HepG2 (cell line): Measurements from ENCODE around the gene BAG5. TPM values are rescaled to one million over a fixed set of nuclear protein-coding genes. Genes with fewer than 3 reads are reported as not detected.

ENCODE experiments used
- CENPT ChIP-seq: sonication (generic); formaldehyde crosslinking; IDR thresholded peaks from 2 replicates; pipeline ENCODE4 v1.8.0; 2022; ENCODE audit warnings: low read depth, mild to moderate bottlenecking, moderate library complexity, missing genetic modification reagents
- IKZF5 ChIP-seq: IDR thresholded peaks from 2 replicates; pipeline ENCODE4 v1.6.1; 2018; ENCODE audit warnings: missing genetic modification reagents, mild to moderate bottlenecking, missing compliant biosample characterization
- ZNF678 ChIP-seq: sonication (generic); formaldehyde crosslinking; IDR thresholded peaks from 2 replicates; pipeline ENCODE4 v1.4.0; 2020; ENCODE audit warnings: mild to moderate bottlenecking, missing genetic modification reagents
- ZSCAN22 ChIP-seq: sonication (generic); formaldehyde crosslinking; IDR thresholded peaks from 2 replicates; pipeline ENCODE4 v1.4.0; 2020; ENCODE audit warnings: mild to moderate bottlenecking, missing genetic modification reagents
- polyA plus RNA-seq, 8 experiments: library from polyadenylated mRNA; depleted of rRNA in 3 of 8; stranded (reverse) in 7 of 8; unstranded in 1 of 8; fragments of >200 nt; fragmentation: Illumina TruSeq in 4 of 8; extraction: Trizol in 4 of 8; gene quantifications; 2 replicates each; pipeline versions ENCODE4 v1.2.1 to v1.2.3, GENCODE V29; 2011 to 2016; ENCODE audit warnings: low read depth in 4 of 8, missing spikeins in 1 of 8, mixed read lengths in 1 of 8; ENCODE audit not compliant: insufficient read depth in 1 of 8
- small RNA-seq, 3 experiments: library from RNA; depleted of rRNA; stranded (forward); fragments of <200 nt; gene quantifications; one replicate each; pipeline ENCODE3, GENCODE V24; 2012; ENCODE audit warnings: low read depth in 2 of 3, low replicate concordance in 1 of 3; ENCODE audit not compliant: insufficient read length in 3 of 3, insufficient read depth in 2 of 3
- total RNA-seq, 5 experiments: library from RNA; depleted of rRNA; stranded (reverse); fragments of >200 nt; fragmentation: Illumina TruSeq; extraction: Trizol; gene quantifications; 2 replicates each; pipeline ENCODE4 v1.2.3, GENCODE V29; 2016; ENCODE audit warnings: low read depth in 1 of 5
- TF ChIP-seq, protein P1 (sequence below): sonication (generic); formaldehyde crosslinking; IDR thresholded peaks from 2 replicates; pipeline ENCODE4 v1.9.0; 2021; ENCODE audit warnings: missing genetic modification reagents, borderline replicate concordance

Gene BAG5
- total and polyA plus RNA-seq, 2 of the 13 experiments (the other 11 are each of a cell fraction or from before 2014, with no cell fraction given): 3.5 to 21.0 TPM

GRCh38 chr14:103507751-103508150, 54.7 kb downstream of the BAG5 start (continued):
- TF ChIP-seq, protein P1, sequence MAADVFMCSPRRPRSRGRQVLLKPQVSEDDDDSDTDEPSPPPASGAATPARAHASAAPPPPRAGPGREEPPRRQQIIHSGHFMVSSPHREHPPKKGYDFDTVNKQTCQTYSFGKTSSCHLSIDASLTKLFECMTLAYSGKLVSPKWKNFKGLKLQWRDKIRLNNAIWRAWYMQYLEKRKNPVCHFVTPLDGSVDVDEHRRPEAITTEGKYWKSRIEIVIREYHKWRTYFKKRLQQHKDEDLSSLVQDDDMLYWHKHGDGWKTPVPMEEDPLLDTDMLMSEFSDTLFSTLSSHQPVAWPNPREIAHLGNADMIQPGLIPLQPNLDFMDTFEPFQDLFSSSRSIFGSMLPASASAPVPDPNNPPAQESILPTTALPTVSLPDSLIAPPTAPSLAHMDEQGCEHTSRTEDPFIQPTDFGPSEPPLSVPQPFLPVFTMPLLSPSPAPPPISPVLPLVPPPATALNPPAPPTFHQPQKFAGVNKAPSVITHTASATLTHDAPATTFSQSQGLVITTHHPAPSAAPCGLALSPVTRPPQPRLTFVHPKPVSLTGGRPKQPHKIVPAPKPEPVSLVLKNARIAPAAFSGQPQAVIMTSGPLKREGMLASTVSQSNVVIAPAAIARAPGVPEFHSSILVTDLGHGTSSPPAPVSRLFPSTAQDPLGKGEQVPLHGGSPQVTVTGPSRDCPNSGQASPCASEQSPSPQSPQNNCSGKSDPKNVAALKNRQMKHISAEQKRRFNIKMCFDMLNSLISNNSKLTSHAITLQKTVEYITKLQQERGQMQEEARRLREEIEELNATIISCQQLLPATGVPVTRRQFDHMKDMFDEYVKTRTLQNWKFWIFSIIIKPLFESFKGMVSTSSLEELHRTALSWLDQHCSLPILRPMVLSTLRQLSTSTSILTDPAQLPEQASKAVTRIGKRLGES (CRISPR knock-in tag): no peak
- TF ChIP-seq ZSCAN22 (CRISPR knock-in tag) (no peak), IKZF5 (CRISPR knock-in tag) (no peak), ZNF678 (CRISPR knock-in tag) (no peak), CENPT (CRISPR knock-in tag) (no peak)

Small RNA genes within 50 kb of the gene (small RNA-seq; reads per million reads assigned to genes)
- 0 reads per million in 3 experiments for gene RNU4-68P
- 0 reads per million in 3 experiments for gene RNU7-160P

Other genes starting within 250 kb of the BAG5 start
- gene EIF5, start 228.4 kb downstream of the BAG5 start, total RNA-seq (2016; rRNA removed; fragmentation: Illumina TruSeq; extraction: Trizol): 281 and 333 TPM in 2 replicates
- 147 and 189 TPM in 2 replicates for gene EIF5, start 228.4 kb downstream of the BAG5 start, polyA plus RNA-seq (2011; rRNA removed)
- gene MARK3, start 177.2 kb downstream of the BAG5 start, total RNA-seq (2016; rRNA removed; fragmentation: Illumina TruSeq; extraction: Trizol): 41.4 and 56.6 TPM in 2 replicates
- 45.0 and 47.7 TPM in 2 replicates for gene MARK3, start 177.2 kb downstream of the BAG5 start, polyA plus RNA-seq (2011; rRNA removed)
- gene CKB, start 39.8 kb downstream of the BAG5 start, total RNA-seq (2016; rRNA removed; fragmentation: Illumina TruSeq; extraction: Trizol): 82.3 and 92.4 TPM in 2 replicates
- 179 and 217 TPM in 2 replicates for gene CKB, start 39.8 kb downstream of the BAG5 start, polyA plus RNA-seq (2011; rRNA removed)
- 12.2 and 13.6 TPM in 2 replicates for gene TRMT61A, start 33.5 kb downstream of the BAG5 start, total RNA-seq (2016; rRNA removed; fragmentation: Illumina TruSeq; extraction: Trizol)
- 6.5 and 9.8 TPM in 2 replicates for gene TRMT61A, start 33.5 kb downstream of the BAG5 start, polyA plus RNA-seq (2011; rRNA removed)
- gene COA8, start 303 bp upstream of the BAG5 start, total RNA-seq (2016; rRNA removed; fragmentation: Illumina TruSeq; extraction: Trizol): 25.1 and 25.2 TPM in 2 replicates
- 10.9 and 14.0 TPM in 2 replicates for gene COA8, start 303 bp upstream of the BAG5 start, polyA plus RNA-seq (2011; rRNA removed)
- 57.8 and 63.5 TPM in 2 replicates for gene KLC1, start 66.6 kb upstream of the BAG5 start, total RNA-seq (2016; rRNA removed; fragmentation: Illumina TruSeq; extraction: Trizol)
- gene KLC1, start 66.6 kb upstream of the BAG5 start, polyA plus RNA-seq (2011; rRNA removed): 53.2 and 61.0 TPM in 2 replicates
- 22.7 and 25.8 TPM in 2 replicates for gene XRCC3, start 152.8 kb upstream of the BAG5 start, total RNA-seq (2016; rRNA removed; fragmentation: Illumina TruSeq; extraction: Trizol)
- gene XRCC3, start 152.8 kb upstream of the BAG5 start, polyA plus RNA-seq (2011; rRNA removed): 5.4 and 5.8 TPM in 2 replicates
- 34.3 and 35.1 TPM in 2 replicates for gene ZFYVE21, start 153.2 kb upstream of the BAG5 start, total RNA-seq (2016; rRNA removed; fragmentation: Illumina TruSeq; extraction: Trizol)
- gene ZFYVE21, start 153.2 kb upstream of the BAG5 start, polyA plus RNA-seq (2011; rRNA removed): 34.4 and 36.2 TPM in 2 replicates